Type B pancreatic cell (in vitro differentiated cells): ENCODE results near the gene HEG1. TPM values are rescaled to one million over a fixed set of nuclear protein-coding genes. Genes with fewer than 3 reads are reported as not detected.

Experiments used
- DNase-seq: peaks from one replicate; pipeline ENCODE4 v3.0.0; 2021; ENCODE audit warnings: mixed read lengths; ENCODE audit not compliant: unreplicated experiment; ENCODE audit errors: extremely low spot score
- H3K27ac Mint-ChIP-seq: 2 replicates; pipeline ENCODE4 v1.8.0; 2021; ENCODE audit warnings: mild to moderate bottlenecking, mixed read lengths
- H3K27me3 Mint-ChIP-seq: 2 replicates; pipeline ENCODE4 v1.8.0; 2021; ENCODE audit warnings: mixed read lengths
- H3K36me3 Mint-ChIP-seq: 2 replicates; pipeline ENCODE4 v1.8.0; 2021; ENCODE audit warnings: mixed read lengths
- H3K4me1 Mint-ChIP-seq: one replicate; pipeline ENCODE4 v1.8.0; 2021; ENCODE audit warnings: mixed read lengths; ENCODE audit not compliant: unreplicated experiment
- H3K4me3 Mint-ChIP-seq: 2 replicates; pipeline ENCODE4 v1.8.0; 2021; ENCODE audit warnings: mild to moderate bottlenecking, mixed read lengths
- H3K9me3 Mint-ChIP-seq: 2 replicates; pipeline ENCODE4 v1.8.0; 2021; ENCODE audit warnings: mixed read lengths
- CTCF ChIP-seq: fragments of 200-600 bp; sonication (generic); conservative IDR thresholded peaks from 2 replicates; pipeline ENCODE4 v1.5.0; 2021; ENCODE audit warnings: antibody characterized with exemption, mild to moderate bottlenecking
- total RNA-seq: library from RNA; stranded (reverse); gene quantifications from 2 replicates; pipeline ENCODE4 v1.2.1, GENCODE V29; 2021; ENCODE audit warnings: low replicate concordance

The HEG1 gene
- total RNA-seq, 1 donor from 2014 or later = 43.1 TPM

GRCh38 chr3:125010393-125010792 is 45.4 kb downstream of the HEG1 start:
- H3K36me3 Mint-ChIP-seq = peaks cover 33% of the 10 kb centered on the region
- H3K9me3 Mint-ChIP-seq = no peaks in the 10 kb centered on the region
- TF ChIP-seq CTCF = no peak
- H3K27ac Mint-ChIP-seq = no peak overlapping the region
- H3K27me3 Mint-ChIP-seq = no peaks in the 10 kb centered on the region
- no peak for DNase-seq
- H3K4me1 Mint-ChIP-seq = peaks cover 2% of the 10 kb centered on the region
- no peak overlapping the region for H3K4me3 Mint-ChIP-seq

- Mint-ChIP-seq H3K9me3 (no peaks in the 10 kb centered on the region), H3K36me3 (peaks cover 24% of the 10 kb centered on the region), H3K4me3 (no peak overlapping the region), H3K4me1 (peaks cover 6% of the 10 kb centered on the region), H3K27ac (no peak overlapping the region), H3K27me3 (no peaks in the 10 kb centered on the region)
- TF ChIP-seq CTCF = no peak
- DNase-seq = no peak
Observed at GRCh38 chr3:125008766-125009165, 47.0 kb downstream of the HEG1 start.

- no peak overlapping the region for H3K4me3 Mint-ChIP-seq
- TF ChIP-seq CTCF = no peak
- H3K9me3 Mint-ChIP-seq = no peaks in the 10 kb centered on the region
- peaks cover 17% of the 10 kb centered on the region for H3K4me1 Mint-ChIP-seq
- no peak for DNase-seq
- no peak overlapping the region for H3K27ac Mint-ChIP-seq
- H3K36me3 Mint-ChIP-seq = peaks cover 17% of the 10 kb centered on the region
- H3K27me3 Mint-ChIP-seq = no peaks in the 10 kb centered on the region
Observed at GRCh38 chr3:125006291-125006731, 49.5 kb downstream of the HEG1 start.

- peaks cover 17% of the 10 kb centered on the region for H3K4me1 Mint-ChIP-seq
- peaks cover 15% of the 10 kb centered on the region for H3K36me3 Mint-ChIP-seq
- TF ChIP-seq CTCF = no peak
- H3K9me3 Mint-ChIP-seq = no peaks in the 10 kb centered on the region
- no peak overlapping the region for H3K27ac Mint-ChIP-seq
- H3K4me3 Mint-ChIP-seq = no peak overlapping the region
- DNase-seq = no peak
- H3K27me3 Mint-ChIP-seq = no peaks in the 10 kb centered on the region
Observed at GRCh38 chr3:125005676-125006075, 50.1 kb downstream of the HEG1 start.

- peaks cover 15% of the 10 kb centered on the region for H3K36me3 Mint-ChIP-seq
- no peak overlapping the region for H3K27ac Mint-ChIP-seq
Observed at GRCh38 chr3:125005222-125005621, 50.6 kb downstream of the HEG1 start.

More at GRCh38 chr3:125005222-125005621, 50.6 kb downstream of the HEG1 start:
- TF ChIP-seq CTCF = no peak
- DNase-seq = no peak
- Mint-ChIP-seq H3K9me3 (no peaks in the 10 kb centered on the region), H3K4me3 (no peak overlapping the region), H3K27me3 (no peaks in the 10 kb centered on the region), H3K4me1 (peaks cover 17% of the 10 kb centered on the region)
